Vagina (tissue), 2 donors: ENCODE results near the gene MEIKIN. TPM values are rescaled to one million over a fixed set of nuclear protein-coding genes. Genes with fewer than 3 reads are reported as not detected.

ENCODE experiments used
- DNase-seq, 2 donors: peaks; one replicate each; pipeline ENCODE4 v3.0.0-alpha.2; 2017; ENCODE audit errors: extremely low spot score in 2 of 2
- H3K27ac ChIP-seq: fragments of 200-600 bp; sonication (generic); one replicate; pipeline ENCODE4 v1.5.1; 2019
- H3K27me3 ChIP-seq: fragments of 200-600 bp; sonication (generic); one replicate; pipeline ENCODE4 v1.5.1; 2019
- H3K36me3 ChIP-seq, 2 donors: fragments of 200-600 bp; sonication (generic); one replicate each; pipeline ENCODE4 v1.5.1; 2017 to 2019
- H3K4me1 ChIP-seq: fragments of 200-600 bp; sonication (generic); one replicate; pipeline ENCODE4 v1.5.1; 2019
- H3K4me3 ChIP-seq, 2 donors: fragments of 200-600 bp; sonication (generic); 1 replicate in 1 of 2; 2 replicates in 1 of 2; pipeline ENCODE4 v1.5.1; 2016 to 2019
- H3K9me3 ChIP-seq: fragments of 200-600 bp; sonication (generic); one replicate; pipeline ENCODE4 v1.5.1; 2019
- CTCF ChIP-seq, 3 experiments: fragments of 450-650 bp in 2 of 3; fragments of 200-600 bp in 1 of 3; sonication (generic) in 1 of 3; IDR thresholded peaks; one replicate each; pipeline ENCODE4 v1.5.1; 2017 to 2019; ENCODE audit warnings: antibody characterized with exemption in 3 of 3, mild to moderate bottlenecking in 2 of 3, moderate library complexity in 2 of 3
- POLR2A ChIP-seq, 2 donors: fragments of 450-650 bp; IDR thresholded peaks; one replicate each; pipeline ENCODE4 v1.6.1; 2017; ENCODE audit warnings: antibody characterized with exemption in 2 of 2, mild to moderate bottlenecking in 2 of 2, moderate library complexity in 2 of 2
- POLR2AphosphoS5 ChIP-seq, 2 donors: sonication (generic); formaldehyde crosslinking; IDR thresholded peaks; one replicate each; pipeline ENCODE4 v1.9.0; 2017; ENCODE audit warnings: antibody characterized with exemption in 2 of 2, mild to moderate bottlenecking in 2 of 2, low read depth in 1 of 2; ENCODE audit not compliant: insufficient read depth in 1 of 2
- intact Hi-C: fragments of 100-400 bp; cut with DNase I; formaldehyde crosslinking; loops from one replicate; pipeline ENCODE4 v1.15.1; 2023
- total RNA-seq: library from RNA; depleted of rRNA; stranded (reverse); fragments of >200 nt; gene quantifications from one replicate; pipeline ENCODE4 v1.2.3, GENCODE V29; 2016

MEIKIN gene
- total RNA-seq, 1 donor from 2014 or later = not detected

GRCh38 chr5:131965826-131966415 is 20.5 kb upstream of the MEIKIN start:
- DNase-seq = no peak
- intact Hi-C loops = no loop called here
- H3K27ac ChIP-seq = no peak overlapping the region
- H3K4me3 ChIP-seq = no peak overlapping the region
- H3K36me3 ChIP-seq = no peaks in the 10 kb centered on the region
- no peaks in the 10 kb centered on the region for H3K4me1 ChIP-seq
- no peaks in the 10 kb centered on the region for H3K9me3 ChIP-seq
- no peaks in the 10 kb centered on the region for H3K27me3 ChIP-seq
- TF ChIP-seq CTCF (IDR thresholded peaks at IDR 0.05) = no peak
- TF ChIP-seq POLR2A (IDR thresholded peaks at IDR 0.05) = no peak
- no peak for TF ChIP-seq POLR2AphosphoS5 (IDR thresholded peaks at IDR 0.05; ENCODE audit: insufficient read depth in 1 of 2, low read depth in 1 of 2)

GRCh38 chr5:131959906-131960305 is 14.4 kb upstream of the MEIKIN start:
- Histone ChIP-seq H3K4me3 (no peak overlapping the region), H3K36me3 (no peaks in the 10 kb centered on the region), H3K27ac (no peak overlapping the region), H3K4me1 (no peaks in the 10 kb centered on the region), H3K27me3 (no peaks in the 10 kb centered on the region), H3K9me3 (no peaks in the 10 kb centered on the region)
- no peak for DNase-seq
- TF ChIP-seq POLR2AphosphoS5 (IDR thresholded peaks at IDR 0.05; ENCODE audit: insufficient read depth in 1 of 2, low read depth in 1 of 2) = no peak
- no peak for TF ChIP-seq CTCF (IDR thresholded peaks at IDR 0.05)
- no peak for TF ChIP-seq POLR2A (IDR thresholded peaks at IDR 0.05)
- intact Hi-C loops = no loop called here

- no peaks in the 10 kb centered on the region for H3K9me3 ChIP-seq
- no peaks in the 10 kb centered on the region for H3K27me3 ChIP-seq
- TF ChIP-seq CTCF (IDR thresholded peaks at IDR 0.05) = no peak
- TF ChIP-seq POLR2AphosphoS5 (IDR thresholded peaks at IDR 0.05; ENCODE audit: insufficient read depth in 1 of 2, low read depth in 1 of 2) = no peak
- TF ChIP-seq POLR2A (IDR thresholded peaks at IDR 0.05) = no peak
- intact Hi-C loops = no loop called here
- no peaks in the 10 kb centered on the region for H3K36me3 ChIP-seq
- H3K27ac ChIP-seq = no peak overlapping the region
- H3K4me3 ChIP-seq = no peak overlapping the region
- H3K4me1 ChIP-seq = no peaks in the 10 kb centered on the region
- DNase-seq = no peak
Measured at GRCh38 chr5:131959136-131959535, 13.7 kb upstream of the MEIKIN start.

GRCh38 chr5:131957721-131958441 is 12.4 kb upstream of the MEIKIN start:
- intact Hi-C loops = no loop called here
- no peak overlapping the region for H3K4me3 ChIP-seq
- H3K36me3 ChIP-seq = no peaks in the 10 kb centered on the region

More at GRCh38 chr5:131957721-131958441, 12.4 kb upstream of the MEIKIN start:
- no peak overlapping the region for H3K27ac ChIP-seq
- TF ChIP-seq CTCF (IDR thresholded peaks at IDR 0.05) = no peak
- no peak for TF ChIP-seq POLR2A (IDR thresholded peaks at IDR 0.05)
- TF ChIP-seq POLR2AphosphoS5 (IDR thresholded peaks at IDR 0.05; ENCODE audit: insufficient read depth in 1 of 2, low read depth in 1 of 2) = no peak
- H3K27me3 ChIP-seq = no peaks in the 10 kb centered on the region
- no peaks in the 10 kb centered on the region for H3K4me1 ChIP-seq
- DNase-seq = no peak
- H3K9me3 ChIP-seq = no peaks in the 10 kb centered on the region
